ENCODE results near the gene TEC. TPM values are rescaled to one million over a fixed set of nuclear protein-coding genes. Genes with fewer than 3 reads are reported as not detected.

TEC gene
- total RNA-seq, 1 donor from 2014 or later, result 0.53 TPM

DNA sequence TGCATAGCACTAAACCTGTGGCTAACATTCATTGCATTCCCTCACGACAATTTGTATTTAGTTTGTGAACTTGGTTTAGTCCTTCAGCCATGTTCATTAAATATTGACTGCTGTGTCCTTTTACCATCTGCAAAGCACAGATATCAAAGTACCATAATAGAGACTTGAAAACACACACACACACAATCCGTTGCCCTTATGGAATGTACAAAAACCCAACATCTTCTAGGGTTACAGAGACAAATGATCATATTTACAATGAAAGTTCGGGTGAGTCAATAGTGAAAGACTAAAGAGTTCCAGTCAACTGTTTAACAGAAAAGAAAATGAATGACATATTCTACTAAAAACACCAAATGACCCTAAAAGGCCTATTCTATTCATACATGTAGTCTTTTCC, 84.8 kb downstream of the TEC start:
- H3K36me3 ChIP-seq (ENCODE audit: control insufficient read depth, insufficient read depth, low read length), result no peaks in the 10 kb centered on the region
- TF ChIP-seq, protein P1, sequence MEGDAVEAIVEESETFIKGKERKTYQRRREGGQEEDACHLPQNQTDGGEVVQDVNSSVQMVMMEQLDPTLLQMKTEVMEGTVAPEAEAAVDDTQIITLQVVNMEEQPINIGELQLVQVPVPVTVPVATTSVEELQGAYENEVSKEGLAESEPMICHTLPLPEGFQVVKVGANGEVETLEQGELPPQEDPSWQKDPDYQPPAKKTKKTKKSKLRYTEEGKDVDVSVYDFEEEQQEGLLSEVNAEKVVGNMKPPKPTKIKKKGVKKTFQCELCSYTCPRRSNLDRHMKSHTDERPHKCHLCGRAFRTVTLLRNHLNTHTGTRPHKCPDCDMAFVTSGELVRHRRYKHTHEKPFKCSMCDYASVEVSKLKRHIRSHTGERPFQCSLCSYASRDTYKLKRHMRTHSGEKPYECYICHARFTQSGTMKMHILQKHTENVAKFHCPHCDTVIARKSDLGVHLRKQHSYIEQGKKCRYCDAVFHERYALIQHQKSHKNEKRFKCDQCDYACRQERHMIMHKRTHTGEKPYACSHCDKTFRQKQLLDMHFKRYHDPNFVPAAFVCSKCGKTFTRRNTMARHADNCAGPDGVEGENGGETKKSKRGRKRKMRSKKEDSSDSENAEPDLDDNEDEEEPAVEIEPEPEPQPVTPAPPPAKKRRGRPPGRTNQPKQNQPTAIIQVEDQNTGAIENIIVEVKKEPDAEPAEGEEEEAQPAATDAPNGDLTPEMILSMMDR (IDR thresholded peaks at IDR 0.05; ENCODE audit: insufficient read depth, low read length, severe bottlenecking), result no peak
- no peak for DNase-seq (ENCODE audit: low read depth)
- FAIRE-seq, result no peak
- H3K27me3 ChIP-seq (ENCODE audit: control insufficient read depth, insufficient read depth, low read length), result no peaks in the 10 kb centered on the region
- H3K4me3 ChIP-seq (ENCODE audit: low read depth, low read length), result no peak overlapping the region

- DNase-seq (ENCODE audit: low read depth), result no peak
- Histone ChIP-seq H3K36me3 (ENCODE audit: control insufficient read depth, insufficient read depth, low read length) (no peaks in the 10 kb centered on the region), H3K27me3 (ENCODE audit: control insufficient read depth, insufficient read depth, low read length) (no peaks in the 10 kb centered on the region), H3K4me3 (ENCODE audit: low read depth, low read length) (no peak overlapping the region)
- TF ChIP-seq, protein P1 (IDR thresholded peaks at IDR 0.05; ENCODE audit: insufficient read depth, low read length, severe bottlenecking), result no peak
- no peak for FAIRE-seq
Observed at GRCh38 chr4:48180234-48180633, 89.4 kb downstream of the TEC start.

- FAIRE-seq (no peak), DNase-seq (ENCODE audit: low read depth) (no peak)
- TF ChIP-seq, protein P1 (IDR thresholded peaks at IDR 0.05; ENCODE audit: insufficient read depth, low read length, severe bottlenecking), result no peak
- Histone ChIP-seq H3K27me3 (ENCODE audit: control insufficient read depth, insufficient read depth, low read length) (no peaks in the 10 kb centered on the region), H3K4me3 (ENCODE audit: low read depth, low read length) (no peak overlapping the region), H3K36me3 (ENCODE audit: control insufficient read depth, insufficient read depth, low read length) (no peaks in the 10 kb centered on the region)
Observed at GRCh38 chr4:48178931-48179330, 90.7 kb downstream of the TEC start.

DNA sequence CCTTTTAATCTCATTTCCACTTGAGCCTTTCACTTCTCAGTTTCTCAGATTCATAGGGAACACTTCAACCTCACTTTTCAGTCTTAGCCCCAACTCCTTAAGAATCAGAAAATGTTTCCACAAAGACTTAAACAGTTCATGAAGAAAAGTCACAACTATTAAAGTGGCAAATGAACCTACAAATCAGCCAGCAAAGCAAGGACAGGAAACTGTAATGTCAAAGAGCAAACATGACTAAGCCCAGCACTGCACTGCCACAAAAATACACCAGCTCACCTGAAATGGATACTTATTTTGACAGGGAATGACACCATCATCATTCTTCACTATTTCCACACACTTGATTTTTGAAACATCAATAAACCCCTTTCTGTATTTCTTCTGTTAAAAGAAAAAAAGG, 93.8 kb downstream of the TEC start:
- TF ChIP-seq, protein P1 (IDR thresholded peaks at IDR 0.05; ENCODE audit: insufficient read depth, low read length, severe bottlenecking), result no peak
- H3K27me3 ChIP-seq (ENCODE audit: control insufficient read depth, insufficient read depth, low read length), result no peaks in the 10 kb centered on the region
- no peak overlapping the region for H3K4me3 ChIP-seq (ENCODE audit: low read depth, low read length)
- no peaks in the 10 kb centered on the region for H3K36me3 ChIP-seq (ENCODE audit: control insufficient read depth, insufficient read depth, low read length)
- DNase-seq (ENCODE audit: low read depth) (peak; percentile 47), FAIRE-seq (no peak)

DNA sequence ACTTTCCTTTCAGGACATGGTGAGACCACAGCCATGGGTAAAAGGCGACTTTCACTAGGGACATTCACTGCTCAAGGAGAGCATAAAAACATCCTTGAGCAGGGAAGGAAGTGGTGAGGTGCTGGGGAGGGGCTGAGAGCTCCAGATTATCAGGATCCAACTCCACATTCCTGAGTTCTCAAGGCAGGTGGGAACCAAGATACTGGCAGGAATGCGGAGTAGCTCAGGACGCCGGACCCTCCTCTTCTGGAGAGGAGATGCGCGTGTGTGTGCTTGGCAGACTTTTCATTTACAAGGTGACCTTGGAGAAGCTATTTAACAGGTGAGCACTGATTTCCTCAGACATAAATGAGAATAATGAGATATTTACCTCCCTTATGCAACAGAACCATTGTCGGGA, 94.3 kb downstream of the TEC start:
- TF ChIP-seq, protein P1 (IDR thresholded peaks at IDR 0.05; ENCODE audit: insufficient read depth, low read length, severe bottlenecking), result no peak
- FAIRE-seq, result no peak

More for the DNA sequence above, 94.3 kb downstream of the TEC start:
- no peaks in the 10 kb centered on the region for H3K36me3 ChIP-seq (ENCODE audit: control insufficient read depth, insufficient read depth, low read length)
- DNase-seq (ENCODE audit: low read depth), result no peak
- no peak overlapping the region for H3K4me3 ChIP-seq (ENCODE audit: low read depth, low read length)
- H3K27me3 ChIP-seq (ENCODE audit: control insufficient read depth, insufficient read depth, low read length), result no peaks in the 10 kb centered on the region
